Endothelial cell of umbilical vein (primary cell): ENCODE data around the gene ETS1. TPM values are rescaled to one million over a fixed set of nuclear protein-coding genes. Genes with fewer than 3 reads are reported as not detected.

Experiments
- BruUV-seq: library from RNA; stranded (reverse); fragments of 400-500 nt; replicated peaks from 2 replicates; lab custom pipeline; 2021; lab: Mats Ljungman, UMichigan
- CTCF ChIA-PET: fragments of 300-600, 350-600 bp; sonication (Branson Sonifier 250); formaldehyde crosslinking; loops from one replicate; lab custom pipeline; 2021; ENCODE audit warnings: antibody characterized with exemption, inconsistent platforms; lab: Charles Lee
- POLR2A ChIA-PET: fragments of 300-600, 350-600 bp; sonication (Branson Sonifier 250); formaldehyde crosslinking; loops from one replicate; lab custom pipeline; 2021; ENCODE audit warnings: antibody characterized with exemption, inconsistent platforms; lab: Charles Lee
- DNase-seq: peaks from one replicate; pipeline ENCODE4 v3.0.0-alpha.2; 2011; ENCODE audit warnings: low read depth, low spot score
- FAIRE-seq: peaks from 2 replicates; lab custom pipeline; 2011; peaks lifted over from hg19 to GRCh38; lab: Jason Lieb, UNC
- H2AFZ ChIP-seq: 2 replicates; pipeline ENCODE4 v1.6.0; 2012; ENCODE audit warnings: low read depth, low read length, control low read depth, inconsistent platforms
- H3K27ac ChIP-seq: 2 replicates; pipeline ENCODE4 v1.5.1; 2011; ENCODE audit warnings: low read depth, mild to moderate bottlenecking, control low read depth, low read length, moderate library complexity; ENCODE audit not compliant: insufficient read depth
- H3K27me3 ChIP-seq, 2 experiments: 2 replicates each; pipeline versions ENCODE4 v1.6.0 to v1.6.1; 2011; ENCODE audit warnings: low read length in 2 of 2, mixed read lengths in 1 of 2; ENCODE audit not compliant: control insufficient read depth in 2 of 2, insufficient read depth in 2 of 2
- H3K36me3 ChIP-seq, 2 experiments: 2 replicates in 1 of 2; 3 replicates in 1 of 2; pipeline ENCODE4 v1.5.1; 2011; ENCODE audit warnings: low read length in 2 of 2, mild to moderate bottlenecking in 1 of 2, moderate library complexity in 1 of 2; ENCODE audit not compliant: control insufficient read depth in 2 of 2, insufficient read depth in 2 of 2; ENCODE audit errors: extremely low read depth in 1 of 2
- H3K4me1 ChIP-seq: 3 replicates; pipeline ENCODE4 v1.5.1; 2011; ENCODE audit warnings: mild to moderate bottlenecking, low read length; ENCODE audit not compliant: control insufficient read depth, insufficient read depth; ENCODE audit errors: extremely low read depth
- H3K4me2 ChIP-seq: 2 replicates; pipeline ENCODE4 v1.6.1; 2011; ENCODE audit warnings: low read length, control low read depth, mixed read lengths; ENCODE audit not compliant: insufficient read depth
- H3K4me3 ChIP-seq, 3 experiments: fragments of 200-600 bp in 1 of 3; sonication (generic), shearing (Covaris generic) in 1 of 3; replicated peaks in 1 of 3; 2 replicates each; pipeline ENCODE4 v1.5.1; 2011 to 2016; ENCODE audit warnings: control low read depth in 3 of 3, low read length in 3 of 3, mild to moderate bottlenecking in 2 of 3, inconsistent platforms in 1 of 3, low read depth in 1 of 3, moderate library complexity in 1 of 3; ENCODE audit not compliant: insufficient read depth in 1 of 3
- H3K79me2 ChIP-seq: 2 replicates; pipeline ENCODE4 v1.6.0; 2012; ENCODE audit warnings: low read length, inconsistent platforms; ENCODE audit not compliant: control insufficient read depth, insufficient read depth
- H3K9ac ChIP-seq: replicated peaks from 2 replicates; pipeline ENCODE3; 2011; ENCODE audit warnings: low read length, control low read depth; ENCODE audit not compliant: insufficient read depth; ENCODE audit errors: extremely low read depth
- H3K9me1 ChIP-seq: replicated peaks from 3 replicates; pipeline ENCODE4 v1.6.0; 2011; ENCODE audit warnings: mild to moderate bottlenecking, low read length; ENCODE audit not compliant: control insufficient read depth, insufficient read depth; ENCODE audit errors: extremely low read depth
- H3K9me3 ChIP-seq: replicated peaks from 2 replicates; pipeline ENCODE4 v1.5.1; 2012; ENCODE audit warnings: low read length, inconsistent platforms; ENCODE audit not compliant: control insufficient read depth, insufficient read depth
- H4K20me1 ChIP-seq: replicated peaks from 2 replicates; pipeline ENCODE3; 2011; ENCODE audit warnings: mild to moderate bottlenecking, low read length; ENCODE audit not compliant: control insufficient read depth, insufficient read depth; ENCODE audit errors: extremely low read depth
- CTCF ChIP-seq, 2 donors: IDR thresholded peaks; 1 replicate in 1 of 2; 2 replicates in 1 of 2; pipeline ENCODE4 v1.5.1; 2011; ENCODE audit warnings: low read length in 2 of 2, mild to moderate bottlenecking in 2 of 2, moderate library complexity in 2 of 2, control low read depth in 1 of 2, inconsistent platforms in 1 of 2, low read depth in 1 of 2; ENCODE audit not compliant: insufficient read depth in 1 of 2; ENCODE audit errors: extremely low read depth in 1 of 2
- EZH2 ChIP-seq: IDR thresholded peaks from 2 replicates; pipeline ENCODE4 v1.6.1; 2012; ENCODE audit warnings: borderline replicate concordance, low read depth, mild to moderate bottlenecking, moderate library complexity, low read length, inconsistent platforms; ENCODE audit not compliant: severe bottlenecking
- FOS ChIP-seq: IDR thresholded peaks from 2 replicates; pipeline ENCODE4 v1.6.1; 2011; ENCODE audit warnings: mild to moderate bottlenecking, low read length, moderate library complexity, borderline replicate concordance; ENCODE audit not compliant: insufficient read depth
- GATA2 ChIP-seq: IDR thresholded peaks from 2 replicates; pipeline ENCODE4 v1.7.0; 2011; ENCODE audit warnings: low read depth, mild to moderate bottlenecking, moderate library complexity, mixed read lengths, low read length; ENCODE audit not compliant: insufficient read length, insufficient read depth
- JUN ChIP-seq: IDR thresholded peaks from 2 replicates; pipeline ENCODE4 v1.6.1; 2011; ENCODE audit warnings: borderline replicate concordance, low read depth; ENCODE audit not compliant: insufficient read length, insufficient read depth
- MAX ChIP-seq: IDR thresholded peaks from 2 replicates; pipeline ENCODE4 v1.6.1; 2011; ENCODE audit not compliant: insufficient read depth, insufficient read length
- MYC ChIP-seq: IDR thresholded peaks from one replicate; pipeline ENCODE4 v1.6.1; 2011; ENCODE audit warnings: mild to moderate bottlenecking, low read depth, low read length
- POLR2A ChIP-seq: IDR thresholded peaks from 2 replicates; pipeline ENCODE4 v1.6.1; 2012; ENCODE audit warnings: low read depth, mild to moderate bottlenecking, control low read depth, low read length
- POLR2AphosphoS5 ChIP-seq: IDR thresholded peaks from 2 replicates; pipeline ENCODE4 v1.6.1; 2012; ENCODE audit warnings: low read depth, mild to moderate bottlenecking, control low read depth, low read length, moderate library complexity; ENCODE audit not compliant: insufficient read depth
- dilution Hi-C: fragments of 300-500 bp; cut with MboI; formaldehyde crosslinking; loops from one replicate; pipeline ENCODE4 v1.15.0; 2019; ENCODE audit warnings: low sequenced_read_pairs; ENCODE audit not compliant: extremely low pct_ligation_motif_present
- intact Hi-C: fragments of 100-400 bp; cut with micrococcal nuclease; formaldehyde crosslinking; loops from one replicate; pipeline ENCODE4 v1.10.0; 2022
- polyA plus RNA-seq, 4 experiments: library from polyadenylated mRNA; depleted of rRNA in 3 of 4; stranded (reverse) in 3 of 4; unstranded in 1 of 4; fragments of >200 nt; gene quantifications; 2 replicates each; pipeline versions ENCODE4 v1.2.1 to v1.2.3, GENCODE V29; 2011 to 2012; ENCODE audit warnings: missing spikeins in 1 of 4
- total RNA-seq: library from RNA; stranded (reverse); gene quantifications from 2 replicates; pipeline ENCODE4 v1.2.3, GENCODE V29; 2021

The ETS1 gene
- total and polyA plus RNA-seq, 2 donors (not counting 3 experiments of a cell fraction or from before 2014, with no cell fraction given): 34.2 to 115 TPM

GRCh38 chr11:128484172-128484571, 103.2 kb downstream of the ETS1 start:
- Histone ChIP-seq H3K27me3 (no peaks in the 10 kb centered on the region), H3K9me1 (no peaks in the 10 kb centered on the region), H3K4me2 (no peak overlapping the region), H3K9me3 (no peaks in the 10 kb centered on the region), H3K36me3 (peaks cover 29 to 56% of the 10 kb centered on the region in 2 experiments), H3K9ac (no peak overlapping the region), H3K79me2 (peaks cover 35% of the 10 kb centered on the region), H3K4me1 (no peaks in the 10 kb centered on the region), H2AFZ (no peak overlapping the region), H3K4me3 (no peak overlapping the region), H3K27ac (no peak overlapping the region), H4K20me1 (no peaks in the 10 kb centered on the region)
- no peak for DNase-seq
- intact Hi-C loops (no loop called here), dilution Hi-C loops (no loop called here)
- no peak for TF ChIP-seq MYC
- no peak for TF ChIP-seq EZH2
- no peak for TF ChIP-seq JUN
- no peak for TF ChIP-seq MAX
- no peak for TF ChIP-seq FOS
- no peak for TF ChIP-seq POLR2A
- no peak for TF ChIP-seq POLR2AphosphoS5
- no peak for TF ChIP-seq CTCF (IDR thresholded peaks at IDR 0.05; ENCODE audit: extremely low read depth in 1 of 2, insufficient read depth in 1 of 2, low read depth in 1 of 2, low read length in 2 of 2)
- no peak for TF ChIP-seq GATA2
- CTCF ChIA-PET: interaction anchor here (0.8 to 5.1 kb wide), 5 partner anchors 10 to 327 kb away, joined by 3 to 25 read pairs (median 3); no protein-coding TSS in a partner anchor
- POLR2A ChIA-PET: no interaction called here
- no TSS peak for BruUV-seq
- no peak for FAIRE-seq
